ENCODE measurements around the gene TMPRSS11A. TPM values are rescaled to one million over a fixed set of nuclear protein-coding genes. Genes with fewer than 3 reads are reported as not detected.

TMPRSS11A gene, protein sequence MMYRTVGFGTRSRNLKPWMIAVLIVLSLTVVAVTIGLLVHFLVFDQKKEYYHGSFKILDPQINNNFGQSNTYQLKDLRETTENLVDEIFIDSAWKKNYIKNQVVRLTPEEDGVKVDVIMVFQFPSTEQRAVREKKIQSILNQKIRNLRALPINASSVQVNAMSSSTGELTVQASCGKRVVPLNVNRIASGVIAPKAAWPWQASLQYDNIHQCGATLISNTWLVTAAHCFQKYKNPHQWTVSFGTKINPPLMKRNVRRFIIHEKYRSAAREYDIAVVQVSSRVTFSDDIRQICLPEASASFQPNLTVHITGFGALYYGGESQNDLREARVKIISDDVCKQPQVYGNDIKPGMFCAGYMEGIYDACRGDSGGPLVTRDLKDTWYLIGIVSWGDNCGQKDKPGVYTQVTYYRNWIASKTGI
- not detected for total RNA-seq
- polyA plus RNA-seq = not detected

DNA sequence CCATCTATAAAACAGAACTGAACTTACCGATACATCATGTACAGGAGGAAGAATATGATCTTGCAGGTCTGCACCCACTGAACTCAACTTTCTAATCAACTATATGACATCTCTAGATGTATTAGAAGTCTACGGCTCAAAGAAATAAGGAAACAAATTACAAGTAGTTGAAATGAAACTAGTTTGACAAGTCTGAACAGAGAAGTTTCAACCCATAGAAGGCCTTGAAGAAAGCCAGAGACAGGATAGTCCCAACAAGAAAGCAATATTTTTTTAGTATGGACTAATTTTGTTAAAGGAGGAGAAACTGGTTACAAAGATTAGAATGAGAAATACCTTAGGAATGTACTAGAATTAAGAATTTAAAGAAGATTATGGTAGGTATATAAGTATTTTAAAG, at the start of gene TMPRSS11A:
TMPRSS11A (minus strand) TSS at position 138 of the 400 bp plus-strand sequence; CDS start at position 38, 100 bp downstream.
- no peak for FAIRE-seq
- no peaks in the 10 kb centered on the region for H3K4me1 ChIP-seq
- intact Hi-C loops (cut with DNase I) = no loop called here
- H3K27ac ChIP-seq = no peak within 1 kb of the TSS
- no peak for ATAC-seq
- 45 to 56% methylated on average over 2 of the region's 2 CpGs for WGBS, 2 donors
- TF ChIP-seq, protein P1, sequence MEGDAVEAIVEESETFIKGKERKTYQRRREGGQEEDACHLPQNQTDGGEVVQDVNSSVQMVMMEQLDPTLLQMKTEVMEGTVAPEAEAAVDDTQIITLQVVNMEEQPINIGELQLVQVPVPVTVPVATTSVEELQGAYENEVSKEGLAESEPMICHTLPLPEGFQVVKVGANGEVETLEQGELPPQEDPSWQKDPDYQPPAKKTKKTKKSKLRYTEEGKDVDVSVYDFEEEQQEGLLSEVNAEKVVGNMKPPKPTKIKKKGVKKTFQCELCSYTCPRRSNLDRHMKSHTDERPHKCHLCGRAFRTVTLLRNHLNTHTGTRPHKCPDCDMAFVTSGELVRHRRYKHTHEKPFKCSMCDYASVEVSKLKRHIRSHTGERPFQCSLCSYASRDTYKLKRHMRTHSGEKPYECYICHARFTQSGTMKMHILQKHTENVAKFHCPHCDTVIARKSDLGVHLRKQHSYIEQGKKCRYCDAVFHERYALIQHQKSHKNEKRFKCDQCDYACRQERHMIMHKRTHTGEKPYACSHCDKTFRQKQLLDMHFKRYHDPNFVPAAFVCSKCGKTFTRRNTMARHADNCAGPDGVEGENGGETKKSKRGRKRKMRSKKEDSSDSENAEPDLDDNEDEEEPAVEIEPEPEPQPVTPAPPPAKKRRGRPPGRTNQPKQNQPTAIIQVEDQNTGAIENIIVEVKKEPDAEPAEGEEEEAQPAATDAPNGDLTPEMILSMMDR (IDR thresholded peaks at IDR 0.05) = no peak
- no peaks in the 10 kb centered on the region for H3K36me3 ChIP-seq
- no peak for DNase-seq
- H3K27me3 ChIP-seq = no peaks in the 10 kb centered on the region
- no peaks in the 10 kb centered on the region for H3K9me3 ChIP-seq
- H3K4me3 ChIP-seq = no peak within 1 kb of the TSS

DNA sequence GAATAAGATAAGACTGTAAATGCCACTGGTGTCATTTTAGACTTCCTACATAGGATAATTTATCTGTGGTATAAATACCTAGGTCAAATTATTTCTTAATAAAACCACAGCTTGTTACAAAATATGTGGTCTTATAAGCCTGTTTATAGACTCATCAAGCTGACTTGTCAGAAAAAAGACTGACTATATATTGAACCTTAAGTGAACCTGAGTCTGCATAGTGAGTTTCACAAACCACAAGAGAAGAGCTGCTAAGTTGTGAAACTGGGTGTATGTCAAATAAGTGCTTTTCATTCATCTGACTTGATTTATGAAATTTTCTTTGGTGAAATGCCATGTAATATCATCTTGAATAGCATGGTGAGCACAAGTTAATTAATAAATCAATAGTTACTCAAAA, 48.4 kb upstream of the TMPRSS11A start:
- Histone ChIP-seq H3K27ac (no peak overlapping the region), H3K36me3 (no peaks in the 10 kb centered on the region), H3K4me1 (no peaks in the 10 kb centered on the region), H3K27me3 (no peaks in the 10 kb centered on the region), H3K9me3 (no peaks in the 10 kb centered on the region), H3K4me3 (no peak overlapping the region)
- FAIRE-seq (no peak), ATAC-seq (no peak), DNase-seq (no peak)
- TF ChIP-seq, protein P1 (IDR thresholded peaks at IDR 0.05) = no peak
- intact Hi-C loops (cut with DNase I) = no loop called here

DNA sequence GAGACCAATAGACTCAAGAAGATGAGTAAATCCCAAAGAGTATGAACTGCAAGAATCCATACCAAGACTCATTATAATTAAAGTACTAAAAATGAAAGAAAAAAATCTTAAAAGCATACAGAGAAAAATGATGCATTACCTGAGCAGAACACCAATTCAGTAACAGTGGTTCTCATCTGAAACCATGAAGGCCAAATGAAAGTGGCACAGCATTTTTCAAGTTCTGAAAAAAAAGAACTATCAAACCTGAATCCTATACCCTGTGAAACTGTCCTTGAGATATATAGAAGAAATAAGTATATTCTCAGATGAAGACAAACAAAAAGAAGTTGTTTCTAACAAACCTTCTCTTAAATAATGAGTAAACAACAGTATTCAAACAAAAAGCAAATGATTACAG, 39.6 kb upstream of the TMPRSS11A start:
- no peak overlapping the region for H3K4me3 ChIP-seq
- DNase-seq (no peak), ATAC-seq (no peak), FAIRE-seq (no peak)
- H3K4me1 ChIP-seq = no peaks in the 10 kb centered on the region
- TF ChIP-seq, protein P1 (IDR thresholded peaks at IDR 0.05) = no peak
- no peak overlapping the region for H3K27ac ChIP-seq
- no peaks in the 10 kb centered on the region for H3K27me3 ChIP-seq
- intact Hi-C loops (cut with DNase I) = no loop called here
- H3K9me3 ChIP-seq = no peaks in the 10 kb centered on the region
- no peaks in the 10 kb centered on the region for H3K36me3 ChIP-seq

DNA sequence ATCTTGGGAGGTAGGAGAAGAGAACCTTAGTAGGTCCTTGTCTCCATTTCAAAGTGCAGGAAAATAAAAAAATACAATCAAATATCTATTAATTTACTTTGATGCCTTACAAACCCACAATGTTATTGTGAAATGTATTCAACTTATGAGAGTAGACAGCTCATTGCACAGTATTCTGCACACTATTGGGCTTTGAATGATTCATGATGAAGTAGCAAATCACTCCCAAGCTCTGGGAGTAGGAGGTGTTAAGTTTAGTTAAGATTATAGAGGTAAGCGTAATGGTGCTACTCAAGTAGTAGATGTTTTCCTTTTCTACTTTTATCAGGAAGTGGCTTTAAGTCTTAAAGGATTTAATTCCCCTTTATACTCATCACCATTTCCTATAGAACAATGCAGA, 32.8 kb upstream of the TMPRSS11A start:
- intact Hi-C loops (cut with DNase I) = no loop called here
- no peak for ATAC-seq
- H3K27ac ChIP-seq = no peak overlapping the region
- H3K36me3 ChIP-seq = no peaks in the 10 kb centered on the region
- TF ChIP-seq, protein P1 (IDR thresholded peaks at IDR 0.05) = no peak
- WGBS, 2 donors = 82 to 91% methylated on average over 1 of the region's 1 CpG
- no peaks in the 10 kb centered on the region for H3K4me1 ChIP-seq
- no peak for DNase-seq
- FAIRE-seq = no peak
- no peaks in the 10 kb centered on the region for H3K9me3 ChIP-seq
- H3K27me3 ChIP-seq = no peaks in the 10 kb centered on the region
- no peak overlapping the region for H3K4me3 ChIP-seq

DNA sequence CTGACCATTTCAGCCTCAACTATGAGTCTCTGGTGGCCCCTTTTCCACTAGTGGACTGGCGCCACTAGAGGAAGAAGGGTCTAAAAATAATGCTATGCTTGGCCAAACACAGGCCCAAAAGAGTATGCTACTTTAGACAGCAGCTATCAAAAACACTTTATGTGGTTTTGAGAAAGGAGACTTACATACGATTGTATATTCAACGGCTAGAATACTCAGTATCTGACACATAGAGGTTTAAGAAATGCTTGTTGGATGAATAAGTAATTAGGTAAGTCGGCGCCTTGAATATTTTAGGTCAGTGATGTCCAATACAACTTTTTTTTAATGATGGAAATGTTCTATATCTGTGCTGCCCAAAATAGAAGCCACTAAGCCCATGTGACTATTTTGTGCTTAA, 25.7 kb upstream of the TMPRSS11A start:
- ATAC-seq (no peak), FAIRE-seq (no peak), DNase-seq (no peak)
- Histone ChIP-seq H3K36me3 (no peaks in the 10 kb centered on the region), H3K27me3 (no peaks in the 10 kb centered on the region), H3K4me1 (no peaks in the 10 kb centered on the region), H3K27ac (no peak overlapping the region), H3K4me3 (no peak overlapping the region), H3K9me3 (no peaks in the 10 kb centered on the region)
- TF ChIP-seq, protein P1 (IDR thresholded peaks at IDR 0.05) = no peak
- WGBS, 2 donors = 59 to 78% methylated on average over 5 of the region's 5 CpGs
- intact Hi-C loops (cut with DNase I) = no loop called here
